Loucy (cell line): ENCODE data around the gene DERL2.
A peak's percentile ranks its signal among the peaks of the same experiment; 100 is the strongest.

Experiments
- H2AFZ ChIP-seq: fragments of 200-600 bp; sonication (generic); 2 replicates; pipeline ENCODE4 v1.6.0; 2016; ENCODE audit warnings: antibody characterized with exemption, mild to moderate bottlenecking, low read length, moderate library complexity
- H3F3A ChIP-seq: fragments of 200-600 bp; 2 replicates; pipeline ENCODE4 v1.6.0; 2016; ENCODE audit warnings: antibody characterized with exemption, low read depth, mild to moderate bottlenecking
- H3K27me3 ChIP-seq: fragments of 200-600 bp; sonication (generic); 2 replicates; pipeline ENCODE4 v1.6.1; 2014; ENCODE audit warnings: low read length, mild to moderate bottlenecking; ENCODE audit not compliant: insufficient read depth, poor library complexity, severe bottlenecking
- H3K36me3 ChIP-seq: fragments of 200-600 bp; sonication (generic); 2 replicates; pipeline ENCODE4 v1.6.1; 2016; ENCODE audit warnings: low read length; ENCODE audit not compliant: insufficient read depth
- H3K4me1 ChIP-seq: fragments of 200-600 bp; sonication (generic); 2 replicates; pipeline ENCODE4 v1.5.1; 2014; ENCODE audit warnings: low read length, mild to moderate bottlenecking; ENCODE audit not compliant: insufficient read depth, poor library complexity, severe bottlenecking
- H3K4me2 ChIP-seq: fragments of 200-600 bp; sonication (generic); 2 replicates; pipeline ENCODE4 v1.6.0; 2014; ENCODE audit warnings: antibody characterized with exemption, low read length, low read depth, mild to moderate bottlenecking; ENCODE audit not compliant: poor library complexity, severe bottlenecking
- H3K4me3 ChIP-seq: fragments of 200-600 bp; sonication (generic); 2 replicates; pipeline ENCODE4 v1.5.1; 2014; ENCODE audit warnings: low read length, mild to moderate bottlenecking, mixed read lengths; ENCODE audit not compliant: poor library complexity, severe bottlenecking
- H3K79me2 ChIP-seq: fragments of 200-600 bp; sonication (generic); 2 replicates; pipeline ENCODE4 v1.6.1; 2014; ENCODE audit warnings: low read length; ENCODE audit not compliant: insufficient read depth
- H3K9ac ChIP-seq: fragments of 200-600 bp; sonication (generic); 2 replicates; pipeline ENCODE4 v1.6.0; 2014; ENCODE audit warnings: mild to moderate bottlenecking, low read depth, low read length, moderate library complexity; ENCODE audit not compliant: poor library complexity, severe bottlenecking
- H3K9me2 ChIP-seq: fragments of 200-600 bp; sonication (generic); replicated peaks from 2 replicates; pipeline ENCODE4 v1.6.1; 2016; ENCODE audit warnings: low read depth, low read length, mixed read lengths
- H3K9me3 ChIP-seq: fragments of 200-600 bp; sonication (generic); 2 replicates; pipeline ENCODE4 v1.6.1; 2014; ENCODE audit warnings: mild to moderate bottlenecking, antibody characterized with exemption, low read length, low read depth; ENCODE audit not compliant: insufficient read depth
- H4K20me1 ChIP-seq: fragments of 200-600 bp; sonication (generic); 2 replicates; pipeline ENCODE4 v1.6.0; 2014; ENCODE audit warnings: antibody characterized with exemption, low read length, mild to moderate bottlenecking; ENCODE audit not compliant: insufficient read depth, poor library complexity, severe bottlenecking
- CTCF ChIP-seq: fragments of 200-600 bp; sonication (generic); conservative IDR thresholded peaks from 2 replicates; pipeline ENCODE4 v1.5.1; 2014; ENCODE audit warnings: mild to moderate bottlenecking, antibody characterized with exemption, low read length
- EZH2phosphoT487 ChIP-seq: fragments of 200-600 bp; IDR thresholded peaks from 2 replicates; pipeline ENCODE4 v1.6.1; 2018; ENCODE audit warnings: antibody characterized with exemption, mild to moderate bottlenecking, moderate library complexity, borderline replicate concordance

Gene DERL2

DNA sequence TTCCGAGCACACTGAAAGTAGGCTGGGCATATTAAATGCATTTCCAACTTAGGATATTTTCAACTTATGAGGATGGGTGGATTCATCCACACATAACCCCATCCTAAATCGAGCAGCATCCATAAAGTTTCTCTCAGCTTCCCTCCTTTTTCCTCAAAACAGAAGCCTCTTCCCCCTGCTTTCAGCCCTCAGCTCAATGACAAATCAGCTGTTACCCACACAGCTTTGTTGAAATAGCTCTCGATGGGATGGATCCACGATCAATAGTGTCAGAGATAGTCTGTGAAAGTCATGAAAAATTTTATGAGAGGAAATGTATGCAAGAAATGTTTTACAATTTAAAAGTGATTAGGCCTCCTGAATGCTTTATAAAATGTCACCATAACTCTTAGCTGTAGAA lies 19.7 kb downstream of the DERL2 start:
- no peak overlapping the region for H2AFZ ChIP-seq
- H3K4me3 ChIP-seq = peak overlapping the region; percentile 96
- H3K36me3 ChIP-seq = peaks cover 8% of the 10 kb centered on the region; the same call in 1 of the 2 replicates
- peak overlapping the region; percentile 93 for H3K9ac ChIP-seq
- peaks cover 31% of the 10 kb centered on the region for H3K4me1 ChIP-seq
- peaks cover 67% of the 10 kb centered on the region for H3K79me2 ChIP-seq
- H4K20me1 ChIP-seq = peaks cover 41% of the 10 kb centered on the region
- H3K4me2 ChIP-seq = peak overlapping the region; percentile 92
- no peaks in the 10 kb centered on the region for H3K9me2 ChIP-seq
- H3K27me3 ChIP-seq = no peaks in the 10 kb centered on the region
- H3K9me3 ChIP-seq = no peaks in the 10 kb centered on the region
- TF ChIP-seq EZH2phosphoT487 (no peak), CTCF (no peak)
- no peaks in the 10 kb centered on the region for H3F3A ChIP-seq

DNA sequence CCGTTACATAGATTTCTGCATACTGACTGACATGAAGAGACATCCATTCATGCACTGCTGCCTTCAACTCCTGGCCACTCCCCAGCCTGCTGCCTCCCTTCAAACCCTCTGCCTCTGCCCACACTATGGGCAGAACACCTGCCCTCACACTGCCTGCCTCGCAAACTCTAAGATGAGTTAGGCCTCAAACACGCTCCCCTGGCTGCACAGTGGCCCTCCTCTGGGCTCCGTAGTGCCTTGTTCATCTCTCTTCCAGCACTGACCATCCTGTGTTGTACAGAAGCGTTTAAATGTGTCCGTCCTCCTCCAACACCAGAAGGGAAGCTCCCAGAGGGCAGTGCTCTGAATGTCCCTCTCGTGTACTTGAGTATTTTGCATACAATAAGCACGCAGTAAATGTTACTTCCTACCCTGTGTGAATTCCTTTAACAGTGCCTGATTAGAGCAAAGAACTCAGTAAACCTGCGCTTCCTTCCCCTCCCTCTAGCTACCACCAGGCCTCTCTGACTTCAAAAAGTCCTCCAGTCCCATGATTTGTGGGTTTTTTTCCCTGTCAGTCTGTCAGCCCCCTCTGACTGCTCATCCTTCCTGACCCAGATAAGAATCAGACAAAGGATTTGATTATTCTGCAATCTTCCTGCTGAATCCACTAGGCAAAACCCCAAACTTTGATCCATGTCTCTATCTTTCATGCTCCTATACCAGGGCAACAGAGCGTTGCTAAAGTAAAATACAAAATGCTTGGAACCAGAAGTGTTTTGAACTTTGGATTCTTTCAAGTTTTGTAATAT lies 21.1 kb downstream of the DERL2 start:
- Histone ChIP-seq H3K4me1 (peaks cover 31% of the 10 kb centered on the region), H3K79me2 (peaks cover 67% of the 10 kb centered on the region), H3K9me2 (no peaks in the 10 kb centered on the region), H3F3A (no peaks in the 10 kb centered on the region), H3K4me2 (peak overlapping the region; percentile 92), H2AFZ (no peak overlapping the region), H3K27me3 (no peaks in the 10 kb centered on the region), H3K36me3 (peaks cover 19% of the 10 kb centered on the region; the same call in 1 of the 2 replicates), H3K4me3 (peak overlapping the region; percentile 96), H4K20me1 (peaks cover 41% of the 10 kb centered on the region), H3K9ac (peak overlapping the region; percentile 93), H3K9me3 (no peaks in the 10 kb centered on the region)
- no peak for TF ChIP-seq CTCF
- no peak for TF ChIP-seq EZH2phosphoT487

DNA sequence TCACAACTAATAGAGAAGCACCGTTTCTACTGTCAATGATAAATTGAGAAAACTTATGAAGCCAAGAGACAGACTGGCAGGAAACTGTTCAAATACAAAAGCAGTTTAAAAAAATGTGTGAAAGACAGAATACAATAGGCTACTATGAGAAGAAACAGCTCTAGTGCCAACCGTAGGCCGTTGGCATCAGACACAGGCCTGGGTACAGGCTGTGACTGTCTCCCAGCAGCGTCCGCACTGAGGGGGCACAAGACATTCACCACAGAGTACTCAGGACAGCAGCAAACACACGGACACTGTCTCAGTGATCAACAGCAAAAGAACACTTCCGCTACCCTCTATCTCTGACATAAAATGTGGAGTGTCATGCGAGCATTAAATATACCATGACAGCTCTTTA lies 39.2 kb downstream of the DERL2 start:
- no peak overlapping the region for H3K4me2 ChIP-seq
- H3K9me3 ChIP-seq = no peaks in the 10 kb centered on the region
- no peak overlapping the region for H3K4me3 ChIP-seq
- no peaks in the 10 kb centered on the region for H4K20me1 ChIP-seq
- H3F3A ChIP-seq = peaks cover 5% of the 10 kb centered on the region; the same call in 1 of the 2 replicates
- H3K4me1 ChIP-seq = no peaks in the 10 kb centered on the region
- H2AFZ ChIP-seq = no peak overlapping the region
- H3K9ac ChIP-seq = no peak overlapping the region
- no peaks in the 10 kb centered on the region for H3K79me2 ChIP-seq
- H3K9me2 ChIP-seq = no peaks in the 10 kb centered on the region
- no peaks in the 10 kb centered on the region for H3K27me3 ChIP-seq
- TF ChIP-seq EZH2phosphoT487 (no peak), CTCF (no peak)
- H3K36me3 ChIP-seq = peaks cover 80% of the 10 kb centered on the region; the same call in 1 of the 2 replicates
